GM23248 (cell line): ENCODE measurements around the gene TTC13.

Source experiments
- EZH2 ChIP-seq: fragments of 200-600 bp; sonication (generic); IDR thresholded peaks from 2 replicates; pipeline ENCODE4 v1.6.1; 2018; ENCODE audit warnings: antibody characterized with exemption, mild to moderate bottlenecking; ENCODE audit not compliant: insufficient read depth, poor library complexity, severe bottlenecking
- EZH2phosphoT487 ChIP-seq: fragments of 200-600 bp; sonication (generic); IDR thresholded peaks from 2 replicates; pipeline ENCODE4 v1.6.1; 2018; ENCODE audit warnings: antibody characterized with exemption, moderate library complexity, mild to moderate bottlenecking, low read depth; ENCODE audit not compliant: insufficient read depth

GRCh38 chr1:230905733-230906132 is 72.9 kb downstream of the TTC13 start:
- TF ChIP-seq EZH2phosphoT487: no peak
- TF ChIP-seq EZH2: no peak
